ENCODE data around the gene SELENOS. TPM values are rescaled to one million over a fixed set of nuclear protein-coding genes. Genes with fewer than 3 reads are reported as not detected.

Gene SELENOS
- total RNA-seq, 1 donor from 2014 or later, result 84.8 TPM

DNA sequence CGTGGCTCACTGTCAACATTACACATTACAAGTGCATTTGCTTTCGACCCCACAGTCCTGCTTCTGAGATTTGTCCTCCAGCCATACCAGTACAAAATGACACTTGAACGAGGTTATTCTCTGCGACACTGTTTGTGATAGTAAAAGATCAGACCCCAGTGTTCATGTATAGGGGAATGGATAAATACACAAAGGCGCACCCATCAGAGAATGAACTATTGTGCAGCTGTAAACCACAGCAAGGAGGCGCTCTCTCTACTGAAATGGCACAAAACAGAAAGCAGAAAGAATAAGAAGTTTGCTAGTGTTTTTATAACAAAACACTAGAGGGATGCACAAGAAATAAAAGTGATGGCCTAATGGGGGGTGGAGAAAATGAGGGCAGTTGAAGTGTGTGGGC lies 20.5 kb downstream of the SELENOS start:
- Mint-ChIP-seq H3K4me3 (ENCODE audit: unreplicated experiment) (no peak overlapping the region), H3K4me1 (ENCODE audit: low read depth) (peaks cover 15% of the 10 kb centered on the region), H3K27ac (ENCODE audit: unreplicated experiment) (no peak overlapping the region), H3K27me3 (ENCODE audit: low read depth) (peaks cover 3% of the 10 kb centered on the region), H3K36me3 (ENCODE audit: low read depth) (no peaks in the 10 kb centered on the region), H3K9me3 (ENCODE audit: low read depth) (no peaks in the 10 kb centered on the region)
- TF ChIP-seq, protein P1, sequence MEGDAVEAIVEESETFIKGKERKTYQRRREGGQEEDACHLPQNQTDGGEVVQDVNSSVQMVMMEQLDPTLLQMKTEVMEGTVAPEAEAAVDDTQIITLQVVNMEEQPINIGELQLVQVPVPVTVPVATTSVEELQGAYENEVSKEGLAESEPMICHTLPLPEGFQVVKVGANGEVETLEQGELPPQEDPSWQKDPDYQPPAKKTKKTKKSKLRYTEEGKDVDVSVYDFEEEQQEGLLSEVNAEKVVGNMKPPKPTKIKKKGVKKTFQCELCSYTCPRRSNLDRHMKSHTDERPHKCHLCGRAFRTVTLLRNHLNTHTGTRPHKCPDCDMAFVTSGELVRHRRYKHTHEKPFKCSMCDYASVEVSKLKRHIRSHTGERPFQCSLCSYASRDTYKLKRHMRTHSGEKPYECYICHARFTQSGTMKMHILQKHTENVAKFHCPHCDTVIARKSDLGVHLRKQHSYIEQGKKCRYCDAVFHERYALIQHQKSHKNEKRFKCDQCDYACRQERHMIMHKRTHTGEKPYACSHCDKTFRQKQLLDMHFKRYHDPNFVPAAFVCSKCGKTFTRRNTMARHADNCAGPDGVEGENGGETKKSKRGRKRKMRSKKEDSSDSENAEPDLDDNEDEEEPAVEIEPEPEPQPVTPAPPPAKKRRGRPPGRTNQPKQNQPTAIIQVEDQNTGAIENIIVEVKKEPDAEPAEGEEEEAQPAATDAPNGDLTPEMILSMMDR (IDR thresholded peaks at IDR 0.05), result peak; percentile 64
- no peak for DNase-seq (ENCODE audit: low spot score)

- H3K27ac Mint-ChIP-seq (ENCODE audit: unreplicated experiment), result no peak overlapping the region
- no peak for DNase-seq (ENCODE audit: low spot score)
- H3K4me3 Mint-ChIP-seq (ENCODE audit: unreplicated experiment), result no peak overlapping the region
- no peaks in the 10 kb centered on the region for H3K36me3 Mint-ChIP-seq (ENCODE audit: low read depth)
- H3K27me3 Mint-ChIP-seq (ENCODE audit: low read depth), result peaks cover 3% of the 10 kb centered on the region
- H3K9me3 Mint-ChIP-seq (ENCODE audit: low read depth), result no peaks in the 10 kb centered on the region
- peaks cover 16% of the 10 kb centered on the region for H3K4me1 Mint-ChIP-seq (ENCODE audit: low read depth)
- TF ChIP-seq, protein P1 (IDR thresholded peaks at IDR 0.05), result no peak
Measured at GRCh38 chr15:101255615-101256241, 21.6 kb downstream of the SELENOS start.

DNA sequence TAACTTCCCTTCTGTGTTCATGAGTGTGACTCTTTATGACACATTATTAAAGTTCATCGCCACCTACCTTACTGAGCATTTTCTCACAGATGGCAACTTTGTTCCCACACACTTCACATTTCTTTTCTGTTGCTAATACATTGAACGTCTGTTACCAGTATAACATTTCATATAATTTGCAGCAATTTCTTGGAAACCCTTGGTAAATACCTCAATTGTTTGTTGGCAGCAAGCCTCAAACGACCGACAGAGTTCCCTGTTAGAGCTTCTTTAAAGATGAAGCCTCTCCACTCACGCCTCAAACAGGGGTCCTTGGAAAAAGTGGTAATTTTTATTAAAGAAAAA lies 22.3 kb downstream of the SELENOS start:
- TF ChIP-seq, protein P1 (IDR thresholded peaks at IDR 0.05), result no peak
- Mint-ChIP-seq H3K27ac (ENCODE audit: unreplicated experiment) (no peak overlapping the region), H3K36me3 (ENCODE audit: low read depth) (no peaks in the 10 kb centered on the region), H3K9me3 (ENCODE audit: low read depth) (no peaks in the 10 kb centered on the region), H3K4me1 (ENCODE audit: low read depth) (peaks cover 23% of the 10 kb centered on the region), H3K27me3 (ENCODE audit: low read depth) (peaks cover 3% of the 10 kb centered on the region), H3K4me3 (ENCODE audit: unreplicated experiment) (no peak overlapping the region)
- DNase-seq (ENCODE audit: low spot score), result no peak

DNA sequence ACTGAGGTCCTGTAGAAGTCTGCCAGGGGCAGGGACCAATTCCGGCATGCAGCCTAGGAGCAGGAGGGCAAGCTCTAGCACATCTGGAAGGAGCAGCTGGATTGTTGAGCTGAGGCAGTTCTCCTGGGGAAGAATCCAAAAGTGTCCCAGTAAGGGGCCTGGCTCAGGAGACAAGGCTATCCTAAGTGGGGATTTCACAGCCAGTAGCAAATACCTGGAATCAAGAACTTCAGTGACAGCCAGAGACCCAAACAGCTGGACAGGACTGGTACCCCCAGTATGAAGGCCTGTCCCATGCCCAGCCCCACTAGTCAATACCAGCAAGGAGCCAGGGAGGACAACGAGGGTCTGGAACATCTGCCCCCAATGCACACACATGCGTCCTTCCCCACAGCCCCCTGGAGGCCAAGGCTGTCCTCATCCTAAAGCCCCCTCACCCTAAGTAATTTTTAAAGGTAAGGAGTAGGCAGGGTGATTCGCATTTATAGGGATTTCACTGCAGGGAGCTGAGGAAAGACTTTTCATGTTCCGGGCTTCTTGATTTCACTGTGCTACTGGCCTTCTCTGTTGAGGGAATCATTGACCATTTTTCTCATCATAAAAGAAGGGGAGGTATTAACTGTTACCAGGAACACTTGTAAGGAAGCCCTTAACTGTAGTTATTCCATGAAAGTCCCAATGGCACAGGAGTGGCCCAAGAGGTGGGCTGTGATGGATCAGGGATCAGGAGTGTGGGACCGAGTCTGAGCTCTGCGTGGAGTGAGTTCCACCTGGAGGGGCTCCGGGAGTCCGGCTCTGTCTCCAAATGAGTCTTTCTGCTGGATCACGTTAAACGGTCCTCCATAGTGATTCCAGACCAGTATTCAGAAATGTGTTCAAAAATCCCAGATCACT lies 22.9 kb downstream of the SELENOS start:
- peaks cover 3% of the 10 kb centered on the region for H3K27me3 Mint-ChIP-seq (ENCODE audit: low read depth)
- H3K4me1 Mint-ChIP-seq (ENCODE audit: low read depth), result peaks cover 29% of the 10 kb centered on the region
- TF ChIP-seq, protein P1 (IDR thresholded peaks at IDR 0.05), result no peak
- H3K27ac Mint-ChIP-seq (ENCODE audit: unreplicated experiment), result no peak overlapping the region
- H3K4me3 Mint-ChIP-seq (ENCODE audit: unreplicated experiment), result no peak overlapping the region
- H3K36me3 Mint-ChIP-seq (ENCODE audit: low read depth), result no peaks in the 10 kb centered on the region
- no peaks in the 10 kb centered on the region for H3K9me3 Mint-ChIP-seq (ENCODE audit: low read depth)
- DNase-seq (ENCODE audit: low spot score), result no peak

GRCh38 chr15:101252836-101253235 lies 24.4 kb downstream of the SELENOS start:
- Mint-ChIP-seq H3K27me3 (ENCODE audit: low read depth) (no peaks in the 10 kb centered on the region), H3K4me3 (ENCODE audit: unreplicated experiment) (peak overlapping the region; percentile 76), H3K27ac (ENCODE audit: unreplicated experiment) (peak overlapping the region; percentile 85), H3K36me3 (ENCODE audit: low read depth) (no peaks in the 10 kb centered on the region), H3K9me3 (ENCODE audit: low read depth) (no peaks in the 10 kb centered on the region), H3K4me1 (ENCODE audit: low read depth) (peaks cover 35% of the 10 kb centered on the region)
- TF ChIP-seq, protein P1 (IDR thresholded peaks at IDR 0.05), result no peak
- DNase-seq (ENCODE audit: low spot score), result no peak

Data from chondrocyte (in vitro differentiated cells).